Neuronal stem cell (in vitro differentiated cells): Measurements from ENCODE around the gene MTHFR.

ENCODE experiments used
- DNase-seq: peaks from one replicate; pipeline ENCODE4 v3.0.0-alpha.2; 2013; ENCODE audit warnings: low spot score
- H2AFZ ChIP-seq: one replicate; pipeline ENCODE4 v1.6.1; 2013; ENCODE audit warnings: mild to moderate bottlenecking, low read length, inconsistent platforms
- H2AK5ac ChIP-seq: 2 replicates; pipeline ENCODE4 v1.6.1; 2013; ENCODE audit warnings: low read depth, mild to moderate bottlenecking, inconsistent platforms, low read length, moderate library complexity, mixed read lengths
- H2BK120ac ChIP-seq: 2 replicates; pipeline ENCODE4 v1.6.1; 2013; ENCODE audit warnings: low read depth, mild to moderate bottlenecking, inconsistent platforms, low read length, moderate library complexity, mixed read lengths
- H2BK12ac ChIP-seq: one replicate; pipeline ENCODE4 v1.6.1; 2013; ENCODE audit warnings: low read length, inconsistent platforms
- H2BK15ac ChIP-seq: 2 replicates; pipeline ENCODE4 v1.6.1; 2013; ENCODE audit warnings: mild to moderate bottlenecking, low read length, inconsistent platforms, mixed read lengths
- H2BK5ac ChIP-seq: one replicate; pipeline ENCODE4 v1.6.1; 2013; ENCODE audit warnings: inconsistent platforms, mild to moderate bottlenecking, low read length, moderate library complexity
- H3K14ac ChIP-seq: one replicate; pipeline ENCODE4 v1.6.1; 2013; ENCODE audit warnings: low read length, inconsistent platforms
- H3K18ac ChIP-seq: 2 replicates; pipeline ENCODE4 v1.6.1; 2013; ENCODE audit warnings: low read length, inconsistent platforms
- H3K23ac ChIP-seq: 2 replicates; pipeline ENCODE4 v1.6.1; 2013; ENCODE audit warnings: low read depth, mild to moderate bottlenecking, mixed read lengths, low read length, inconsistent platforms; ENCODE audit not compliant: poor library complexity
- H3K27ac ChIP-seq: replicated peaks from 3 replicates; pipeline ENCODE4 v1.5.1; 2013; ENCODE audit warnings: low read length, inconsistent platforms
- H3K27me3 ChIP-seq, 3 experiments: 2 replicates each; pipeline ENCODE4 v1.6.1; 2013; ENCODE audit warnings: low read length in 3 of 3, mild to moderate bottlenecking in 2 of 3, inconsistent platforms in 1 of 3, low read depth in 1 of 3, mixed read lengths in 1 of 3, moderate library complexity in 1 of 3; ENCODE audit not compliant: control insufficient read depth in 3 of 3, insufficient read depth in 3 of 3
- H3K36me3 ChIP-seq, 2 donors: replicated peaks in 1 of 2; 2 replicates each; pipeline ENCODE4 v1.6.1; 2013; ENCODE audit warnings: low read length in 2 of 2; ENCODE audit not compliant: control insufficient read depth in 2 of 2, insufficient read depth in 2 of 2
- H3K4ac ChIP-seq: 2 replicates; pipeline ENCODE4 v1.6.1; 2013; ENCODE audit warnings: inconsistent platforms, mild to moderate bottlenecking, low read length, moderate library complexity
- H3K4me1 ChIP-seq, 2 donors: 1 replicate in 1 of 2; 2 replicates in 1 of 2; pipeline ENCODE4 v1.6.1; 2013; ENCODE audit warnings: low read length in 2 of 2, low read depth in 1 of 2; ENCODE audit not compliant: control insufficient read depth in 2 of 2, insufficient read depth in 1 of 2
- H3K4me2 ChIP-seq: one replicate; pipeline ENCODE4 v1.6.1; 2013; ENCODE audit warnings: mild to moderate bottlenecking, low read length, inconsistent platforms; ENCODE audit not compliant: insufficient read depth, poor library complexity, severe bottlenecking
- H3K4me3 ChIP-seq, 2 donors: 2 replicates each; pipeline ENCODE4 v1.5.1; 2013; ENCODE audit warnings: low read length in 2 of 2, mild to moderate bottlenecking in 2 of 2, inconsistent platforms in 1 of 2, moderate library complexity in 1 of 2
- H3K79me1 ChIP-seq: one replicate; pipeline ENCODE4 v1.6.1; 2013; ENCODE audit warnings: low read depth, mild to moderate bottlenecking, inconsistent platforms, low read length, moderate library complexity
- H3K9ac ChIP-seq: one replicate; pipeline ENCODE4 v1.6.1; 2013; ENCODE audit warnings: mild to moderate bottlenecking, low read depth, low read length, inconsistent platforms; ENCODE audit not compliant: poor library complexity
- H3K9me3 ChIP-seq, 2 donors: replicated peaks in 1 of 2; 2 replicates each; pipeline versions ENCODE3 to v1.6.1; 2013; ENCODE audit warnings: low read length in 2 of 2, mild to moderate bottlenecking in 2 of 2, inconsistent platforms in 1 of 2, low read depth in 1 of 2, mixed read lengths in 1 of 2, moderate library complexity in 1 of 2; ENCODE audit not compliant: control insufficient read depth in 2 of 2, insufficient read depth in 1 of 2
- H4K8ac ChIP-seq: one replicate; pipeline ENCODE4 v1.6.1; 2013; ENCODE audit warnings: low read depth, mild to moderate bottlenecking, inconsistent platforms, low read length, moderate library complexity
- H4K91ac ChIP-seq: one replicate; pipeline ENCODE4 v1.6.1; 2013; ENCODE audit warnings: low read length, low read depth, mild to moderate bottlenecking, inconsistent platforms; ENCODE audit not compliant: poor library complexity
- WGBS, 2 donors: extraction: QIAGEN DNeasy Blood & Tissue Kit; methylation state at CpG; one replicate each; pipeline ENCODE4 v1.1.7; 2013; ENCODE audit warnings: missing lambda C conversion rate in 2 of 2, mixed read lengths in 1 of 2; ENCODE audit not compliant: insufficient read length in 2 of 2, insufficient replicate concordance in 1 of 2; ENCODE audit errors: extremely low coverage in 2 of 2; 5-methylcytosine and 5-hydroxymethylcytosine counted together

The MTHFR gene

GRCh38 chr1:11740258-11741192 lies 65.2 kb downstream of the MTHFR start:
- peaks cover 0 to 1% of the 10 kb centered on the region in 2 donors for H3K36me3 ChIP-seq
- no peak overlapping the region for H3K18ac ChIP-seq
- H2AK5ac ChIP-seq, result no peak overlapping the region
- no peak overlapping the region for H4K91ac ChIP-seq
- no peaks in the 10 kb centered on the region for H3K79me1 ChIP-seq
- no peak overlapping the region for H3K4me2 ChIP-seq
- H3K27ac ChIP-seq, result no peak overlapping the region
- H4K8ac ChIP-seq, result no peak overlapping the region
- H3K4me1 ChIP-seq, result peaks cover 10 to 14% of the 10 kb centered on the region in 2 donors
- no peak overlapping the region for H2BK12ac ChIP-seq
- no peak overlapping the region for H3K4me3 ChIP-seq
- no peak for DNase-seq
- H3K14ac ChIP-seq, result no peak overlapping the region
- no peak overlapping the region for H2BK120ac ChIP-seq
- no CpG with 5 or more reads among the region's 15 CpGs for WGBS, 2 donors
- no peak overlapping the region for H2BK5ac ChIP-seq
- H2AFZ ChIP-seq, result no peak overlapping the region
- no peak overlapping the region for H2BK15ac ChIP-seq
- no peak overlapping the region for H3K23ac ChIP-seq
- no peak overlapping the region for H3K9ac ChIP-seq
- H3K4ac ChIP-seq, result no peak overlapping the region
- H3K9me3 ChIP-seq, result no peaks in the 10 kb centered on the region
- no peaks in the 10 kb centered on the region for H3K27me3 ChIP-seq

- Histone ChIP-seq H3K79me1 (no peaks in the 10 kb centered on the region), H3K27ac (no peak overlapping the region), H3K9ac (no peak overlapping the region), H2BK120ac (no peak overlapping the region), H2AK5ac (no peak overlapping the region), H3K14ac (no peak overlapping the region), H2BK5ac (no peak overlapping the region), H3K4ac (no peak overlapping the region), H2BK15ac (no peak overlapping the region), H3K23ac (no peak overlapping the region), H3K4me2 (no peak overlapping the region), H3K9me3 (no peaks in the 10 kb centered on the region), H2BK12ac (no peak overlapping the region), H4K8ac (no peak overlapping the region), H3K18ac (no peak overlapping the region), H3K4me3 (no peak overlapping the region), H3K36me3 (no peaks in the 10 kb centered on the region), H3K4me1 (peaks cover 10 to 19% of the 10 kb centered on the region in 2 donors), H4K91ac (no peak overlapping the region), H3K27me3 (no peaks in the 10 kb centered on the region), H2AFZ (no peak overlapping the region)
- WGBS, 2 donors, result no CpG with 5 or more reads among the region's 6 CpGs
- DNase-seq, result no peak
These were observed 67.0 kb downstream of the MTHFR start for GRCh38 chr1:11738783-11739182.

- H3K4me1 ChIP-seq, result peaks cover 10 to 19% of the 10 kb centered on the region in 2 donors
These were observed 67.7 kb downstream of the MTHFR start for GRCh38 chr1:11738096-11738495.

GRCh38 chr1:11736746-11737639 lies 68.8 kb downstream of the MTHFR start:
- no peak overlapping the region for H3K23ac ChIP-seq
- H3K27ac ChIP-seq, result peak overlapping the region; percentile 28
- H3K4ac ChIP-seq, result no peak overlapping the region
- H3K4me2 ChIP-seq, result peak overlapping the region; percentile 72
- no peak overlapping the region for H2BK12ac ChIP-seq
- no peaks in the 10 kb centered on the region for H3K9me3 ChIP-seq
- H3K27me3 ChIP-seq, result no peaks in the 10 kb centered on the region
- H2BK5ac ChIP-seq, result no peak overlapping the region
- H3K36me3 ChIP-seq, result no peaks in the 10 kb centered on the region
- H2BK15ac ChIP-seq, result no peak overlapping the region
- no peak for DNase-seq
- H3K4me1 ChIP-seq, result peaks cover 13 to 27% of the 10 kb centered on the region in 2 donors
- peak overlapping the region; percentile 73 for H3K9ac ChIP-seq
- H2AK5ac ChIP-seq, result no peak overlapping the region
- no peak overlapping the region for H3K14ac ChIP-seq
- no peak overlapping the region for H4K8ac ChIP-seq
- no peaks in the 10 kb centered on the region for H3K79me1 ChIP-seq
- H3K4me3 ChIP-seq, result peak overlapping the region; percentile 89 to 94
- H3K18ac ChIP-seq, result no peak overlapping the region
- peak overlapping the region; percentile 98 for H2AFZ ChIP-seq
- H2BK120ac ChIP-seq, result no peak overlapping the region
- H4K91ac ChIP-seq, result no peak overlapping the region
- WGBS, 2 donors, result no CpG with 5 or more reads among the region's 15 CpGs

More at GRCh38 chr1:11738096-11738495, 67.7 kb downstream of the MTHFR start:
- H3K18ac ChIP-seq, result no peak overlapping the region
- H3K14ac ChIP-seq, result no peak overlapping the region
- H2BK15ac ChIP-seq, result no peak overlapping the region
- H3K79me1 ChIP-seq, result no peaks in the 10 kb centered on the region
- H2AFZ ChIP-seq, result no peak overlapping the region
- H2BK12ac ChIP-seq, result no peak overlapping the region
- no peak overlapping the region for H3K23ac ChIP-seq
- WGBS, 2 donors, result no CpG with 5 or more reads among the region's 2 CpGs
- no peak overlapping the region for H4K8ac ChIP-seq
- no peak overlapping the region for H3K4ac ChIP-seq
- no peaks in the 10 kb centered on the region for H3K36me3 ChIP-seq
- no peak for DNase-seq
- peak overlapping the region; percentile 15 for H2AK5ac ChIP-seq
- no peak overlapping the region for H3K27ac ChIP-seq
- no peak overlapping the region for H3K4me3 ChIP-seq
- no peak overlapping the region for H2BK120ac ChIP-seq
- no peaks in the 10 kb centered on the region for H3K27me3 ChIP-seq
- no peak overlapping the region for H2BK5ac ChIP-seq
- no peaks in the 10 kb centered on the region for H3K9me3 ChIP-seq
- no peak overlapping the region for H3K4me2 ChIP-seq
- H3K9ac ChIP-seq, result no peak overlapping the region
- H4K91ac ChIP-seq, result no peak overlapping the region
